Ecto neural progenitor cell (in vitro differentiated cells): ENCODE results near the gene SEMA3D.

Experiments used
- DNase-seq: peaks from one replicate; pipeline ENCODE4 v3.0.0-alpha.2; 2018; ENCODE audit warnings: low spot score

SEMA3D gene

GRCh38 chr7:85184599-85185423 lies 2.0 kb downstream of the SEMA3D start:
- DNase-seq: peak; percentile 68

- no peak for DNase-seq
Observed at GRCh38 chr7:85183296-85183695, 3.6 kb downstream of the SEMA3D start.

GRCh38 chr7:85178531-85179298 lies 8.1 kb downstream of the SEMA3D start:
- no peak for DNase-seq

GRCh38 chr7:85177316-85177715 lies 9.5 kb downstream of the SEMA3D start:
- DNase-seq: no peak

- DNase-seq: no peak
Observed at GRCh38 chr7:85176197-85176596, 10.7 kb downstream of the SEMA3D start.

GRCh38 chr7:85175217-85175616 lies 11.6 kb downstream of the SEMA3D start:
- no peak for DNase-seq

- no peak for DNase-seq
Observed at GRCh38 chr7:85172530-85172941, 14.3 kb downstream of the SEMA3D start.

GRCh38 chr7:85167636-85168035 lies 19.2 kb downstream of the SEMA3D start:
- no peak for DNase-seq

- DNase-seq: no peak
Observed at GRCh38 chr7:85165263-85165662, 21.6 kb downstream of the SEMA3D start.

- DNase-seq: no peak
Observed at GRCh38 chr7:85164376-85164775, 22.5 kb downstream of the SEMA3D start.

- no peak for DNase-seq
Observed at GRCh38 chr7:85162721-85163120, 24.1 kb downstream of the SEMA3D start.

- DNase-seq: no peak
Observed at GRCh38 chr7:85160223-85160622, 26.6 kb downstream of the SEMA3D start.

GRCh38 chr7:85159003-85159402 lies 27.9 kb downstream of the SEMA3D start:
- DNase-seq: no peak

- no peak for DNase-seq
Observed at GRCh38 chr7:85156661-85157208, 30.1 kb downstream of the SEMA3D start.

GRCh38 chr7:85154282-85154937 lies 32.4 kb downstream of the SEMA3D start:
- DNase-seq: no peak

- DNase-seq: no peak
Observed at GRCh38 chr7:85153715-85154114, 33.1 kb downstream of the SEMA3D start.

- no peak for DNase-seq
Observed at GRCh38 chr7:85150624-85151023, 36.2 kb downstream of the SEMA3D start.

- DNase-seq: no peak
Observed at GRCh38 chr7:85144771-85145170, 42.1 kb downstream of the SEMA3D start.

- no peak for DNase-seq
Observed at GRCh38 chr7:85135977-85136376, 50.9 kb downstream of the SEMA3D start.

- DNase-seq: no peak
Observed at GRCh38 chr7:85133560-85133959, 53.3 kb downstream of the SEMA3D start.

GRCh38 chr7:85133006-85133405 lies 53.9 kb downstream of the SEMA3D start:
- no peak for DNase-seq

GRCh38 chr7:85130702-85131101 lies 56.2 kb downstream of the SEMA3D start:
- no peak for DNase-seq

GRCh38 chr7:85126383-85126782 lies 60.5 kb downstream of the SEMA3D start:
- DNase-seq: no peak
